Lower lobe of right lung (tissue), 2 donors: ENCODE data around the gene METAP1D. TPM values are rescaled to one million over a fixed set of nuclear protein-coding genes. Genes with fewer than 3 reads are reported as not detected.

Experiments
- ATAC-seq, 2 donors: fragments of 200-7000 bp; cut with Tn5 transposase; one replicate each; pipeline ENCODE4 v1.9.1; 2020 to 2022; ENCODE audit warnings: mild to moderate bottlenecking in 2 of 2, moderate library complexity in 2 of 2
- DNase-seq: peaks from one replicate; pipeline ENCODE4 v3.0.0-alpha.2; 2020
- H3K27ac ChIP-seq: fragments of 200-600 bp; one replicate; pipeline ENCODE4 v1.8.0; 2022
- H3K27me3 ChIP-seq: fragments of 200-600 bp; one replicate; pipeline ENCODE4 v1.8.0; 2022; ENCODE audit warnings: low read depth
- H3K36me3 ChIP-seq: fragments of 200-600 bp; one replicate; pipeline ENCODE4 v1.8.0; 2022; ENCODE audit warnings: mild to moderate bottlenecking
- H3K4me1 ChIP-seq: fragments of 200-600 bp; one replicate; pipeline ENCODE4 v1.8.0; 2022
- H3K4me3 ChIP-seq: fragments of 200-600 bp; one replicate; pipeline ENCODE4 v1.8.0; 2022; ENCODE audit warnings: mild to moderate bottlenecking
- H3K9me3 ChIP-seq: fragments of 200-600 bp; one replicate; pipeline ENCODE4 v1.8.0; 2022
- CTCF ChIP-seq: fragments of 200-600 bp; IDR thresholded peaks from one replicate; pipeline ENCODE4 v1.8.0; 2022; ENCODE audit warnings: antibody characterized with exemption, mild to moderate bottlenecking
- intact Hi-C: fragments of 100-400 bp; cut with DNase I; formaldehyde crosslinking; loops from one replicate; pipeline ENCODE4 v1.11.0; 2022
- total RNA-seq: library from RNA; stranded (reverse); fragmentation: NEBNext Ultra II Directional; extraction: Animal tissue kit (Norgen Biotek cat#: 25700); gene quantifications from one replicate; pipeline ENCODE4 v1.2.1, GENCODE V29; 2021
- donor health status: DM: no; HTN: yes; CAD: no; lungs with severe emphysema.

Gene METAP1D
- total RNA-seq, 1 donor from 2014 or later: 3.8 TPM

DNA sequence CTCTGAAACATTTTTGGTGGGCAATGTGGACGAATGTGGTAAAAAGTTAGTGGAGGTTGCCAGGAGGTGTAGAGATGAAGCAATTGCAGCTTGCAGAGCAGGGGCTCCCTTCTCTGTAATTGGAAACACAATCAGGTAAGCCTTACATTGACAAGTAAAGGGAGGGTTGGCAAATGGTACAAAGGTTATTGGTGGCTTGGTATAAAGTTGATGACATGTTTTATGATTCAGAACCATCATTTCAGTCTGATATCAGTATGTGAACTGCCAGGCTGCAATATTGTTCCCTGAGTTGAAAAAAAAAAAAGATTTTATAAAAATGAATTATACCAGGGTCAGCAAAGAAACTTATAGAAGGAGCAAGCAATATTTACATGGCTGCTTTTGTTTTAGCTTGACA lies 71.2 kb downstream of the METAP1D start:
- intact Hi-C loops: no loop called here
- Histone ChIP-seq H3K27me3 (no peaks in the 10 kb centered on the region), H3K9me3 (no peaks in the 10 kb centered on the region), H3K4me3 (no peak overlapping the region), H3K4me1 (no peaks in the 10 kb centered on the region), H3K36me3 (no peaks in the 10 kb centered on the region), H3K27ac (no peak overlapping the region)
- DNase-seq (no peak), ATAC-seq (no peak)
- no peak for TF ChIP-seq CTCF

DNA sequence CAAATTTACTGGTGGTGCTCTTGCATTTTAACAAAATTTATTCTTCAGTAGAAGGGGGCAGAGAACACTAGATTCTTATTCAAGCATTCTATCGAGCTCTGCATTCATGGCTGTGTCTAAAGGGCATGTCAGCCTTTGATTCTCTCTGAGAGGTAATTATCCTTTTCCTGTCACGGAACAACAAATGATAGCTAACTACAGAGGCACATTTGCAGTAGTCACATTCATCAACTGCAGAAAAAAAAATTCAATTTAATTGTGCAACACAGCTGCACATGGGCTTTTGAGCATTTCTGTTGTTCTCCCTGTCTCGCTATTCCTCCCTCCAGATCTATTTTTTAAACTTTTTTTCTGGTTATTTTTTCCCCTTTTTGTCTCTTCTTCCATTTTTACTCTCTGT lies 72.5 kb downstream of the METAP1D start:
- DNase-seq (no peak), ATAC-seq (no peak)
- H3K36me3 ChIP-seq: no peaks in the 10 kb centered on the region
- intact Hi-C loops: no loop called here
- no peak for TF ChIP-seq CTCF
- no peak overlapping the region for H3K4me3 ChIP-seq
- H3K4me1 ChIP-seq: no peaks in the 10 kb centered on the region
- peaks cover 7% of the 10 kb centered on the region for H3K27me3 ChIP-seq
- H3K9me3 ChIP-seq: no peaks in the 10 kb centered on the region
- H3K27ac ChIP-seq: no peak overlapping the region

- TF ChIP-seq CTCF: no peak
Measured at GRCh38 chr2:172072706-172073105, 73.0 kb downstream of the METAP1D start.

DNA sequence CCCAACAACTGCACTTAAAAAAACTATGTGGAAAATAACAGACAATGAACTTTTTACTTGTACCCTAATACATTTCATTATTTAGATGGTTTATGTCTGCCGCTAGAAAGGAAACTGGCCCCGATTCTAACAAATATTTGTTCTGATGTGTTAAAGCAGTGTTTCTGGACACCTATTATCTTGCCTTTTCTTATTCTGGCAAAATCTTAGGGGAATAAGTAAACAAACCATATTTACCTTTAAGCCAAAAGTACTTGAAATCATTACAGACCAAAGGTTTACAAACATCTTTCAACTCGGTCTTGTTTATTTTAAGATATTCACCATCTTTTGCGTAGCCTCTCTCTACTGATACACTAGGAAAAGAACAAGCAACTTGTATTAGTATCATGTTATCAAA lies 73.8 kb downstream of the METAP1D start:
- intact Hi-C loops: no loop called here
- H3K9me3 ChIP-seq: no peaks in the 10 kb centered on the region
- no peak overlapping the region for H3K27ac ChIP-seq
- H3K4me3 ChIP-seq: no peak overlapping the region
- TF ChIP-seq CTCF: no peak
- peaks cover 12% of the 10 kb centered on the region for H3K27me3 ChIP-seq
- ATAC-seq (no peak), DNase-seq (no peak)
- no peaks in the 10 kb centered on the region for H3K36me3 ChIP-seq
- no peaks in the 10 kb centered on the region for H3K4me1 ChIP-seq

More at GRCh38 chr2:172072706-172073105, 73.0 kb downstream of the METAP1D start:
- ATAC-seq (no peak), DNase-seq (no peak)
- intact Hi-C loops: no loop called here
- Histone ChIP-seq H3K9me3 (no peaks in the 10 kb centered on the region), H3K27ac (no peak overlapping the region), H3K4me1 (no peaks in the 10 kb centered on the region), H3K36me3 (no peaks in the 10 kb centered on the region), H3K4me3 (no peak overlapping the region), H3K27me3 (peaks cover 7% of the 10 kb centered on the region)

DNA sequence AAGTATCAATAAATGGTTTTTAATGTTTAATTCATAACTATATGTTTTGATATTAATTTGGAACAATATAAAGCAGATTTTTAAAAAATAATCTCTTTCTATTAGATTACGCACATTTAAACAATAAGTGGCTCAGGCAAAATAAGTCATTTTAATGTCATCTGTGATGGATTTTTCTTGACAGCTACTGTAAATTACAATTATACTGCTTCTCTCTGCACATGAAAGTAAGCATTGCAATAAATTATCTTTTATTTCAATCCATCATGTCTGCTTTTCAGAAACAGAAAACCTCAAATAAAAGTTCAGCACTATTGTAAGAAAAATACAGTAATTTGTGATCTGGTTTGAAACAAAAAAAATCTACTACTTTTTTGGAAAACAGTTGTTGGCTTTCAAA lies 74.5 kb downstream of the METAP1D start:
- no peak for ATAC-seq
- Histone ChIP-seq H3K36me3 (no peaks in the 10 kb centered on the region), H3K27ac (no peak overlapping the region), H3K4me1 (no peaks in the 10 kb centered on the region), H3K27me3 (peaks cover 19% of the 10 kb centered on the region), H3K4me3 (no peak overlapping the region), H3K9me3 (no peaks in the 10 kb centered on the region)
- intact Hi-C loops: no loop called here
- no peak for DNase-seq
- no peak for TF ChIP-seq CTCF

DNA sequence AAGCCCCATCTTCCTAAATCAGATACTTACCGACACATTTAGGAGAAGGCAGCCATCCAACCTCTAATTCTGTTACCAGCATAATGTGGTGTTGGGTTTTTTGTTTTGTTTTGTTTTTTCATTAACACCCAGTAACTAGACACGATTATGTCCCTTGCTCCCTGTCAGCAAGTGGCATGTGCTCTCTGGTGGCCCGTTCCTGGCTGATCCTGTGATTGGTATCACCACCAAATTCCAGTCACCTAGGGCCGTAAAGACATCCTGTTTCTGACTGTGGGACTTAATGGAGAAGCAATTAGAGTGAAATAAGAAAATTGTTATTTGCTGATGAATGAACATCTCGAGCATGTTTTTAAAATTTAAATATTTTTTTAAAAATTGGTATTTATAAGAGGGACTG lies 79.7 kb downstream of the METAP1D start:
- ATAC-seq (no peak), DNase-seq (no peak)
- H3K9me3 ChIP-seq: no peaks in the 10 kb centered on the region
- peaks cover 70% of the 10 kb centered on the region for H3K27me3 ChIP-seq
- no peaks in the 10 kb centered on the region for H3K36me3 ChIP-seq
- intact Hi-C loops: no loop called here
- peaks cover 20% of the 10 kb centered on the region for H3K4me1 ChIP-seq
- no peak overlapping the region for H3K4me3 ChIP-seq
- TF ChIP-seq CTCF: no peak
- no peak overlapping the region for H3K27ac ChIP-seq
